Calu3 (cell line): ENCODE results near the gene GAS6. TPM values are rescaled to one million over a fixed set of nuclear protein-coding genes. Genes with fewer than 3 reads are reported as not detected.

Experiments used
- BruUV-seq: library from RNA; stranded (reverse); fragments of 400-500 nt; replicated peaks from 2 replicates; lab custom pipeline; 2021; lab: Mats Ljungman, UMichigan
- CTCF ChIA-PET: fragments of 300-600 bp; sonication (Branson Sonifier 250); formaldehyde crosslinking; loops from one replicate; lab custom pipeline; 2022; ENCODE audit warnings: antibody characterized with exemption; lab: Charles Lee
- DNase-seq: peaks from one replicate; pipeline ENCODE4 v3.0.0; 2022
- H3K27ac Mint-ChIP-seq: one replicate; pipeline ENCODE4 v1.8.0; 2022; ENCODE audit warnings: mixed read lengths; ENCODE audit not compliant: unreplicated experiment
- H3K27me3 Mint-ChIP-seq: one replicate; pipeline ENCODE4 v1.8.0; 2022; ENCODE audit warnings: mixed read lengths; ENCODE audit not compliant: unreplicated experiment
- H3K36me3 Mint-ChIP-seq: one replicate; pipeline ENCODE4 v1.8.0; 2022; ENCODE audit warnings: mild to moderate bottlenecking, moderate library complexity, mixed read lengths; ENCODE audit not compliant: insufficient read depth, unreplicated experiment
- H3K4me1 Mint-ChIP-seq: one replicate; pipeline ENCODE4 v1.8.0; 2022; ENCODE audit warnings: mild to moderate bottlenecking, low read depth, mixed read lengths; ENCODE audit not compliant: unreplicated experiment
- H3K4me3 Mint-ChIP-seq: one replicate; pipeline ENCODE4 v1.8.0; 2022; ENCODE audit warnings: mild to moderate bottlenecking, low read depth, moderate library complexity, mixed read lengths; ENCODE audit not compliant: unreplicated experiment
- H3K9me3 Mint-ChIP-seq: one replicate; pipeline ENCODE4 v1.8.0; 2022; ENCODE audit warnings: low read depth, mixed read lengths; ENCODE audit not compliant: unreplicated experiment
- intact Hi-C: fragments of 100-400 bp; cut with micrococcal nuclease; formaldehyde crosslinking; loops from one replicate; pipeline ENCODE4 v1.10.0; 2022; ENCODE audit not compliant: unreplicated experiment
- total RNA-seq: library from RNA; stranded (reverse); gene quantifications from 2 replicates; pipeline ENCODE4 v1.2.3, GENCODE V29; 2022
- TF ChIP-seq, protein P1 (sequence below): fragments of 200-600 bp; IDR thresholded peaks from one replicate; pipeline ENCODE4 v1.8.0; 2022; ENCODE audit warnings: antibody characterized with exemption; ENCODE audit not compliant: unreplicated experiment

The GAS6 gene
- total RNA-seq, 1 experiment from 2014 or later = 0.42 TPM

DNA sequence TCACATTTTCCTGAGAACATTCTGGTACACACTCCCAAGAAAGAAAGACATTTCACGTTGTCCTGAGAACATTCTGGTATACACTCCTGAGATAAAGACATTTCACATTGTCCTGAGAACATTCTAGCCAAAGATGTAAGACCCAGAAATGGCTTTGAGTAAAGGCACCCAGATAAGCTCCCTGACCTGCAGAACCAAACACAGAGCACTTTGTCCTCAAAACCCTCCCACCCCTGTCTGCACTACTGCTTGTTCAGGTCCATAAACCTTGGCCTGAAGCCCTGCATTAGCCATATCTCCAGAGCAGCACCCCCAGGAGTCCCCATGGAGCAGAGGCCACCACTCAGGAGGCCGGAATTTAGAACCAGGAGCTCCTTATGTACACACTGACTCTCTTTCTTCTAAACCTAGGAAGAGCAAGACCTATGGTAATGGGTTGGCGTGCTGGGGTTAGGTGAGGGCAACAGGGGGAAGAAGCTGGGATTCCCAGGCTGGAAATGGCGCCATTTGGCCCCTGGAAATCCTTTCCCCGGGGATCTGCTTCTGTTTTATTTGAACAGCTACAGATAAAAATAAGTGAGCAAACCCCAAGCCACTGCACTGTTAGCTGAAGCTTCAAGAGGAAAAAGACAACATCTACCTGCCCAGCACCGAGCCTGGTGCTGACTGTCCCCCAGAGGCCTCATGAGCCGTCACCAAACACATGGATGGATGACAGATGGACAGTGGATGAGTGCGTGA is 13.7 kb downstream of the GAS6 start:
- intact Hi-C loops = no loop called here
- H3K27ac Mint-ChIP-seq = no peak overlapping the region
- no peaks in the 10 kb centered on the region for H3K4me1 Mint-ChIP-seq
- no peaks in the 10 kb centered on the region for H3K36me3 Mint-ChIP-seq
- no peak overlapping the region for H3K4me3 Mint-ChIP-seq
- no TSS peak for BruUV-seq
- no peaks in the 10 kb centered on the region for H3K9me3 Mint-ChIP-seq
- DNase-seq = no peak
- H3K27me3 Mint-ChIP-seq = no peaks in the 10 kb centered on the region
- CTCF ChIA-PET = no interaction called here
- TF ChIP-seq, protein P1, sequence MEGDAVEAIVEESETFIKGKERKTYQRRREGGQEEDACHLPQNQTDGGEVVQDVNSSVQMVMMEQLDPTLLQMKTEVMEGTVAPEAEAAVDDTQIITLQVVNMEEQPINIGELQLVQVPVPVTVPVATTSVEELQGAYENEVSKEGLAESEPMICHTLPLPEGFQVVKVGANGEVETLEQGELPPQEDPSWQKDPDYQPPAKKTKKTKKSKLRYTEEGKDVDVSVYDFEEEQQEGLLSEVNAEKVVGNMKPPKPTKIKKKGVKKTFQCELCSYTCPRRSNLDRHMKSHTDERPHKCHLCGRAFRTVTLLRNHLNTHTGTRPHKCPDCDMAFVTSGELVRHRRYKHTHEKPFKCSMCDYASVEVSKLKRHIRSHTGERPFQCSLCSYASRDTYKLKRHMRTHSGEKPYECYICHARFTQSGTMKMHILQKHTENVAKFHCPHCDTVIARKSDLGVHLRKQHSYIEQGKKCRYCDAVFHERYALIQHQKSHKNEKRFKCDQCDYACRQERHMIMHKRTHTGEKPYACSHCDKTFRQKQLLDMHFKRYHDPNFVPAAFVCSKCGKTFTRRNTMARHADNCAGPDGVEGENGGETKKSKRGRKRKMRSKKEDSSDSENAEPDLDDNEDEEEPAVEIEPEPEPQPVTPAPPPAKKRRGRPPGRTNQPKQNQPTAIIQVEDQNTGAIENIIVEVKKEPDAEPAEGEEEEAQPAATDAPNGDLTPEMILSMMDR = no peak

- Mint-ChIP-seq H3K27ac (no peak overlapping the region), H3K9me3 (no peaks in the 10 kb centered on the region), H3K4me3 (no peak overlapping the region), H3K27me3 (no peaks in the 10 kb centered on the region), H3K4me1 (no peaks in the 10 kb centered on the region), H3K36me3 (no peaks in the 10 kb centered on the region)
- intact Hi-C loops = no loop called here
- TF ChIP-seq, protein P1 = no peak
- DNase-seq = no peak
- CTCF ChIA-PET = no interaction called here
- no TSS peak for BruUV-seq
These were observed 14.3 kb downstream of the GAS6 start for GRCh38 chr13:113849546-113849945.

- H3K27ac Mint-ChIP-seq = no peak overlapping the region
- H3K9me3 Mint-ChIP-seq = no peaks in the 10 kb centered on the region
- TF ChIP-seq, protein P1 = no peak
- no peaks in the 10 kb centered on the region for H3K27me3 Mint-ChIP-seq
- CTCF ChIA-PET = no interaction called here
- H3K4me1 Mint-ChIP-seq = no peaks in the 10 kb centered on the region
- no peak for DNase-seq
- intact Hi-C loops = no loop called here
- no TSS peak for BruUV-seq
- H3K36me3 Mint-ChIP-seq = no peaks in the 10 kb centered on the region
- no peak overlapping the region for H3K4me3 Mint-ChIP-seq
These were observed 15.2 kb downstream of the GAS6 start for GRCh38 chr13:113848431-113849260.

DNA sequence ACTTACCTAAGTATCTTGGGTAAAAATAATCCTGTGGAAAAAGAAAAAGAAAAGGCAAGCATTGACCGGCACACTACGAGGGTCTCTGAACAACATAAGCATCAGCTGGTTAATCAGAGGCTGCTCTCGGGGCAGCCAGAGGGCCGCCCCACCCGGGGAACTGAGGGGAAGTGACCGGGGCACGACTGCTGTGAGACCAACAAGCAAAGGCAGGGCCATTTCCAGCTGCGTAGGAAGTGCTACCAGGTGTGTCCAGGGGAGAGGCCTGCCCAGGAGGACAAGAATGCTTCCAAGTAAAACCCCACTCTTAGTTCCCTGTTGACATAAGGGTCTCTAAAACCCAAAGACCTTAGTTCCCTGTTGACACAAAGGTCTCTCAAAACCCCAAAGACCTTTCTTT is 15.9 kb downstream of the GAS6 start:
- intact Hi-C loops = no loop called here
- H3K27ac Mint-ChIP-seq = no peak overlapping the region
- H3K36me3 Mint-ChIP-seq = no peaks in the 10 kb centered on the region
- DNase-seq = no peak
- no peaks in the 10 kb centered on the region for H3K27me3 Mint-ChIP-seq
- no peak overlapping the region for H3K4me3 Mint-ChIP-seq
- TF ChIP-seq, protein P1 = no peak
- BruUV-seq = no TSS peak
- no peaks in the 10 kb centered on the region for H3K9me3 Mint-ChIP-seq
- CTCF ChIA-PET = no interaction called here
- H3K4me1 Mint-ChIP-seq = no peaks in the 10 kb centered on the region
